Thyroid gland (tissue), 4 donors: ENCODE data around the gene PAX8.

Source experiments
- POLR2A ChIP-seq, 2 donors: fragments of 450-650 bp; IDR thresholded peaks; one replicate each; pipeline ENCODE4 v1.6.1; 2017; ENCODE audit warnings: antibody characterized with exemption in 2 of 2, mild to moderate bottlenecking in 2 of 2, moderate library complexity in 1 of 2
- TF ChIP-seq, protein P1 (sequence below), 6 experiments: fragments of 200-600 bp in 3 of 6; fragments of 450-650 bp in 3 of 6; sonication (generic) in 3 of 6; IDR thresholded peaks; one replicate each; pipeline ENCODE4 v1.5.1; 2016 to 2019; ENCODE audit warnings: antibody characterized with exemption in 6 of 6, mild to moderate bottlenecking in 2 of 6, inconsistent platforms in 1 of 6, moderate library complexity in 1 of 6

DNA sequence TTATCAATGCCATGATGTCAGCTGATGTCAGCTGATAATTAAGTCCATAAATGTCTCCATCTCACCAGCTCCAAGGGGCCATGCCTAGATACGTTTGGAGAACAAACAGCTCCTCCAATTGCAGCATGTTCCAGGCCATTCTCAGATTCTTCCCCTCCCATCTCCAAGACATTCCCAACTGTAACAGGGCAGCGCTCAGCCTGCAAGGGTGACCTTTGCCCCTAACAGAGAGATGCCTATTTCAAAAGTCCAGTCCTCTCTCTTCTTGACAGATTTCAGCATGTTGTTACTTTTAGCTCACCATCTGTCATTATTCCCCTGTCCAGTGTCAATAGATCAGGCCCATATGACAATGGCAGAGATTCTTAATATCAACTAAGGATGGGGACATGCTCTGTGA lies 95.0 kb downstream of the PAX8 start:
- no peak for TF ChIP-seq POLR2A (IDR thresholded peaks at IDR 0.05)
- TF ChIP-seq, protein P1, sequence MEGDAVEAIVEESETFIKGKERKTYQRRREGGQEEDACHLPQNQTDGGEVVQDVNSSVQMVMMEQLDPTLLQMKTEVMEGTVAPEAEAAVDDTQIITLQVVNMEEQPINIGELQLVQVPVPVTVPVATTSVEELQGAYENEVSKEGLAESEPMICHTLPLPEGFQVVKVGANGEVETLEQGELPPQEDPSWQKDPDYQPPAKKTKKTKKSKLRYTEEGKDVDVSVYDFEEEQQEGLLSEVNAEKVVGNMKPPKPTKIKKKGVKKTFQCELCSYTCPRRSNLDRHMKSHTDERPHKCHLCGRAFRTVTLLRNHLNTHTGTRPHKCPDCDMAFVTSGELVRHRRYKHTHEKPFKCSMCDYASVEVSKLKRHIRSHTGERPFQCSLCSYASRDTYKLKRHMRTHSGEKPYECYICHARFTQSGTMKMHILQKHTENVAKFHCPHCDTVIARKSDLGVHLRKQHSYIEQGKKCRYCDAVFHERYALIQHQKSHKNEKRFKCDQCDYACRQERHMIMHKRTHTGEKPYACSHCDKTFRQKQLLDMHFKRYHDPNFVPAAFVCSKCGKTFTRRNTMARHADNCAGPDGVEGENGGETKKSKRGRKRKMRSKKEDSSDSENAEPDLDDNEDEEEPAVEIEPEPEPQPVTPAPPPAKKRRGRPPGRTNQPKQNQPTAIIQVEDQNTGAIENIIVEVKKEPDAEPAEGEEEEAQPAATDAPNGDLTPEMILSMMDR (IDR thresholded peaks at IDR 0.05): no peak
